ENCODE results near the gene SNCB. TPM values are rescaled to one million over a fixed set of nuclear protein-coding genes. Genes with fewer than 3 reads are reported as not detected.

SNCB gene
- total RNA-seq, 1 donor from 2014 or later = 0.43 TPM

DNA sequence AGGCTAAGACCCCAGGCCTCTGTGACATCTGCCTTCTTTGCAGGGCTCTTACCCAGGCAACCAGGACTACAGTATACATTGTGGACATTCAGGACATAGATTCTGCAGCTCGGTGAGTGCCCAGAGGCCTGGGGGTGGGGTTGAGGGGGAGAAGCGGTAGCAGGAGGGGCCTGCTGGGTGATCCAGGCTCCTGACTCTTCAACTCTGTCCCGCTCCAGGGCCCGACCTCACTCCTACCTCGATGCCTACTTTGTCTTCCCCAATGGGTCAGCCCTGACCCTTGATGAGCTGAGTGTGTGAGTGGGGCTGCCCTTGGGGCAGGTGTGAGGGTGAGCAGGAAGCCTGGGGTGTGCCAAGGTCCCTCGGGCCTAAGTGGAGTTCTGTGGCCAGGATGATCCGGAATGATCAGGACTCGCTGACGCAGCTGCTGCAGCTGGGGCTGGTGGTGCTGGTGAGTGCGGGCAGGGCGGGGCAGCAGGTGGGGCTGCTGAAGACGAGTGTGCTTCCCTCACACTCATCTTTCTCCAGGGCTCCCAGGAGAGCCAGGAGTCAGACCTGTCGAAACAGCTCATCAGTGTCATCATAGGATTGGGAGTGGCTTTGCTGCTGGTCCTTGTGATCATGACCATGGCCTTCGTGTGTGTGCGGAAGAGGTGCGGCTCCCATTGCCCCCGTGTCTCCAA is 40.2 kb downstream of the SNCB start:
- no peak for DNase-seq (ENCODE audit: low spot score)
- intact Hi-C loops (cut with DNase I) = no loop called here

DNA sequence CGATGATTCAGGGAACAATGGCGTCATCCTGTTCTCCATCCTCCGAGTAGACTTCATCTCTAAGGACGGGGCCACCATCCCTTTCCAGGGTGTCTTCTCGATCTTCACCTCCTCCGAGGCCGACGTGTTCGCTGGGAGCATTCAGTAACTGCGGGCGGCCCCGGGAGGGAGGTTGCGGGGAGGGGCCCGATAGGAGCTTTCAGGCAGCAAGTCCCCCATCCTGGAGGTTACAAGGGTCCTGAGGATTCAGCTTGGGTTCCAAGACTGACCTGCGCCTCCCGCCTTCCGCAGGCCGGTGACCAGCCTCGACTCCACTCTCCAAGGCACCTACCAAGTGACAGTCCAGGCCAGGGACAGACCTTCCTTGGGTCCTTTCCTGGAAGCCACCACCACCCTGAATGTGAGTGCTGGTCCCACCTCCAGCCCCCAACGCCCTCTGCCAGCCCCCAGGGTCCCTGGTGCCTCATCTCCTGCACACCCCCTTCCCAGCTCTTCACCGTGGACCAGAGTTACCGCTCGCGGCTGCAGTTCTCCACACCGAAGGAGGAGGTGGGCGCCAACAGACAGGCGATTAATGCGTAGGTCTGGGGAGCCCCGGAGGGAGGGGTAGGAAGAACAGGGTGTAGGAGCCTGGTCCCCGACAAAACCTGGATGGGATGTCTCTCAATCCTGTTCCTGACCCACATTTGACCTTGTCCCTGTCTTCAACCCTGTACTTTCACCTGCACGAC is 41.1 kb downstream of the SNCB start:
- intact Hi-C loops (cut with DNase I) = no loop called here
- DNase-seq (ENCODE audit: low spot score) = no peak

DNA sequence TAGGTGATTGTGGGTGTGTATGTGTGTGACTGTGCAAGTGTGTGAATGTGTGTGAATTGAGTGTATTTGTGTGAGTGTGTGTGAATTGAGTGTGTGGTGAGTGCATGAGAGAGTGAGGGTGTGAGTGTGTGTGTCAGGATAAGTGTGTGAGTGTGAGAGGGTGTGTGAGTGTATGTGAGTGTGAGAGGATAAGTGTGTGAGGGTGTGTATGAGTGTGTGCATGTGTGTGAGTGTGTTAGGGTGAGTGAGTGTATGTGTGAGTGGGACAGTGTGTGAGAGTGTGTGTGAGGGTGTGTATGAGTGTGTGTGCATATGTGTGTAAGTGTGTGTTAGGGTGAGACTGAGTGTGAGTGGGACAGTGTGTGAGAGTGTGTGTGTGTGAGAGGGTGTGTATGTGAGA is 42.0 kb downstream of the SNCB start:
- intact Hi-C loops (cut with DNase I) = no loop called here
- DNase-seq (ENCODE audit: low spot score) = no peak

DNA sequence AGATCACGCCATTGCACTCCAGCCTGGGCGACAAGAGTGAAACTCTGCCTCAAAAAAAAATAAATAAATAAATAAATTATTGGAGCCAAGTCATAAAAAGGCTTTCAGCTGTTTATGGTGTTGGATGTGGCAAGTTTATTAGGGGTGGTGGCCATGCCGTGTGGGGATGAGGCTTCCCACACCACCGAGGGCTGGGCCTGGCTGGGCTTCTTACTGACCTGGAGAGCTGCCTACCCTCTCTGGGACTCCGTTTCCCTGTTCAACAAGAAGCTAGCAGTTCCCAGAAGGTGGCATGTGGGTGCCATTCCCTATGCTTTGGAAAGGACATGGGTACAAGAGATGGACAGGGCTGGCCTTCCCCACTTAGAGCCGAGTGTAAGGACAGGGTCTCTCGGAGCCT is 42.9 kb downstream of the SNCB start:
- intact Hi-C loops (cut with DNase I) = no loop called here
- no peak for DNase-seq (ENCODE audit: low spot score)

DNA sequence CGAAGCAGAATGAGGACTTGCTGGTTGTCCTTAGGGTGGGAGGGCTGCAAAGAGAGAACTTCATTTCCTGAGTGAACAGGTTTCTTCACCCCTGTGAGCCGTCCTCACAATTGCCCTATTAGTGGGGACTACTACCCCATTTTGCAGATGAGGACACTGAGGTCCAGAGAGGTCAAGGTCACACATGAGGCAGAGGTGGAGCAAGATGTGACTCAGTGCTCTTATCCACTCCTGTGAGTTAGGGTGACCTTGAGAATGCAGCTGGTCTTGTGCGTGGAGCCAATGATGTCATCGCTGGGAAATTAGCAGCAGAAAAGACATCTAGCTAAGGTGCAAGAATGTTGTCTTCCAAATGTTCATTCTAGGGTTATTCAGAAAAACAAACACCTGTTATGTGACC is 47.3 kb downstream of the SNCB start:
- intact Hi-C loops (cut with DNase I) = no loop called here

DNA sequence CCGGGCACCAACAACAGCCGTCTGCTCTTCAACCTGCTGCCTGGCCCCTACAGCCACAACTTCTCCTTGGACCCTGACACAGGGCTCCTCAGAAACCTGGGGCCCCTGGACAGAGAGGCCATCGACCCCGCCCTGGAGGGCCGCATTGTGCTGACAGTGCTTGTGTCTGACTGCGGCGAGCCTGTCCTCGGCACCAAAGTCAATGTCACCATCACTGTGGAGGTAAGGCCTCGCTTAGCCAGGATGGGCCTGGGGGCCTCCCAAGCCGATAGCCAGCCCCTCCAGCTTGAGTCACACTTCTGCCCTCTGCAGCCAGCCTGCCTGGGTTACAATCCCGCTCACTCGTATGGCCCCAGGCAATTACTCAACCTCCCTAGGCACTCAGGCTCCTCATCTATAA is 49.0 kb downstream of the SNCB start:
- intact Hi-C loops (cut with DNase I) = no loop called here
- DNase-seq (ENCODE audit: low spot score) = no peak

More for the DNA sequence above, 47.3 kb downstream of the SNCB start:
- DNase-seq (ENCODE audit: low spot score) = no peak

DNA sequence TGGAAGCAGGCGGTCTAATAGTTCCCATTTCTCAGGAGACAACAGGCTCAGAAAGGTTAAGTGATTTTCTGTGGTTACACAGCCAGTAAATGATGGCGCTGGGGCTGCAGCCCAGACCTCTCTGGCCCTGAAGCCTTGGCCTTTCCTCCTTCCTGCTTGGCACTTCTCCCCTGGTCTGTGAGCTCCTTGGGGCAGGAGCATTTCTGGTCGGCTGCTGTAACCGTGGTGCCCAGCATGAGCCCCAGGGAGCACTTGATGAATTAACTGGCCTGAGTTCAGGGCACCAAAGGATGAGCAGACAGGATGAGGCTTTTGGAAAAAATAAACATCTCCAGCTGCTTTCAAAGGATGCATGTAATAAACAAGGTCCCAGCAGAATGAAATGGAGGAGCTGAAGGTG is 51.0 kb downstream of the SNCB start:
- DNase-seq (ENCODE audit: low spot score) = no peak
- intact Hi-C loops (cut with DNase I) = no loop called here

DNA sequence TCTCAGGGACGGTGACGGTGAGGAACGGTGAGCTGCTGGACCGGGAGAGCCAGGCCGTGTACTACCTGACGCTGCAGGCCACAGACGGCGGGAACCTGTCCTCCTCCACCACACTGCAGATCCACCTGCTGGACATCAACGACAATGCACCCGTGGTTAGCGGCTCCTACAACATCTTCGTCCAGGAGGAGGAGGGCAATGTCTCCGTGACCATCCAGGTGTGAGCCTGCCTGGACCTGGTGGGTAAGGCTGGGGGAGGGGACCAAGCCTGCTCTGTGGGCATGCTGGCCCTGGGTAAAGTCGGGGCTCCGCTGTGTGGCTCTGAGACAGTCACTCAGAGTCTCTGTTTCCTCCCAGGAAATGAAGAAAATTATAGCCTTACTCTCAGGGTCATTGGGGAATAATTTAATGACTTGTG is 51.9 kb downstream of the SNCB start:
- no peak for DNase-seq (ENCODE audit: low spot score)
- intact Hi-C loops (cut with DNase I) = no loop called here

DNA sequence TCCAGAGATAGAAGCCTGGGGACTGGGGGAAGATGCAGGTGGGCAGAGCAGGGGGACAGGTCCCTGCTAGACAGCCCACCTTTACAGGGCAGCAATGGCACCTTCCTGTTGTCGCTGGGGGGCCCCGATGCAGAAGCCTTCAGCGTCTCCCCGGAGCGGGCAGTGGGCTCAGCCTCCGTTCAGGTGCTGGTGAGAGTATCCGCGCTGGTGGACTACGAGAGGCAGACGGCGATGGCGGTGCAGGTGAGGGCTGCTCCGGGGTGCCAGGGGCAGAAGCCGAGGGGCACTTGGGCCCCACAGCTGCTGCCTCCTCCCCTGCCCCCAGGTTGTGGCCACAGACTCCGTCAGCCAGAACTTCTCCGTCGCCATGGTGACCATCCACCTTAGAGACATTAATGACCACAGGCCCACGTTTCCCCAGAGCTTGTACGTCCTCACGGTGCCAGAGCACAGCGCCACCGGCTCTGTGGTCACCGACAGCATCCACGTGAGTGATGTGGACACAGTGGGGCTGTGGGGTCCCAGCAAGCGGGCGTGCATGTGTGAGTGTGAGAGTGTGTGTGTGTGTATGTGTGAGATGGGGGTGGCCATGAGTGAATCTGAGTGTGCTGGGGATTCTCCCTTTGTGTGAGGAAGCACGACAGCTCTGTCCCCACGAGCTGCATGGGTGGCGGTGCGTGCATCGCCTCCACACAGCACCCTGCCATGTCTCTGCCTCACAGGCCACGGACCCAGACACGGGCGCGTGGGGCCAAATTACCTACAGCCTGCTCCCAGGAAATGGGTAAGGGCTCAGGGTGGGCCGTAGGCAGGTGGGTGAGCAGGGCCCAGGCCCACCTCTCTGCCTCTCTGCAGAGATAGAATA is 52.8 kb downstream of the SNCB start:
- intact Hi-C loops (cut with DNase I) = no loop called here
- DNase-seq (ENCODE audit: low spot score) = no peak

DNA sequence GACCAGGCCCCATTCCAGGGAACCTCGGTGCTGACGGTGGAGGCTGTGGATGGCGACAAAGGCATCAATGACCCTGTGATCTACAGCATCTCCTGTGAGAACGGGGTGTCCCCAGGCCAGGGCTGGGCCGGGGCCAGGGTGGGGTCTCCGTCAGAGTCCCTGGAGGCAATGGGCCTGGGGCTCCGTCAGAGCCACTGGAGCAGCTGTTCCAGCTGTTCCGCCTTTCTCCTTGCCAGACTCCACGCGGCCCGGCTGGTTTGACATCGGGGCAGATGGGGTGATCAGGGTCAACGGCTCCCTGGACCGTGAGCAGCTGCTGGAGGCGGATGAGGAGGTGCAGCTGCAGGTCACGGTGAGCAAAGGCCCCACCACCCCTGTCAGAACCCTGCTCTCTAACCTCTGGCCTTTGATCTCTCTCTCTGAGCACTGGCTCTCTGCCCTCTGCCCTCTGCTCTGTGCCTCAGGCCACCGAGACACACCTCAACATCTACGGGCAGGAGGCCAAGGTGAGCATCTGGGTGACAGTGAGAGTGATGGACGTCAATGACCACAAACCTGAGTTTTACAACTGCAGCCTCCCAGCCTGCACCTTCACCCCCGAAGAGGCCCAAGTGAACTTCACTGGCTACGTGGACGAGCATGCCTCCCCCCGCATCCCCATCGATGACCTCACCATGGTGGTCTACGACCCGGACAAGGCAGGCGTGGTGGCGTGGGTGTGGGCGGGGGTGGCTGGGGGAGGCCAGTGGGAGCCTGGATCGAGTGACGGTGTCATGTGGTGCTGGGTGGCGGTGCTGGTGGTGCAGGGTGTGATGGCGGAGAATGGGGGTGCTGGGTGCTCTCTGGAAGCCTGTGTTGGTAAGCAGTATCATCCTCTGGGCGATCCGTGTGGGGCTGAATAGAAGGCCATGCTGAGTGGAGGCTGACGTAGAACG is 54.6 kb downstream of the SNCB start:
- intact Hi-C loops (cut with DNase I) = no loop called here
- no peak for DNase-seq (ENCODE audit: low spot score)

DNA sequence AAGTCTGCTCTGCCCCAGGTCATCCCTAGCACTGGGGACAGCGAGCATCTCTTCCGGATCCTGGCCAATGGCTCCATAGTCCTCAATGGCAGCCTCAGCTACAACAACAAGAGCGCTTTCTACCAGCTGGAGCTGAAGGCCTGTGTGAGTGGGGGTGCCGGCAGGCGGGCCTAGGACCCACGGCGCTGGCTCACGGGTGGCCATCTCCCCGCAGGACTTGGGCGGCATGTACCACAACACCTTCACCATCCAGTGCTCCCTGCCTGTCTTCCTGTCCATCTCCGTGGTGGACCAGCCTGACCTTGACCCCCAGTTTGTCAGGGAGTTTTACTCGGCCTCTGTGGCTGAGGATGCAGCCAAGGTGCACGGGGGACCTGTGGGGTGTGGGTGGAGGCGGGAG is 55.3 kb downstream of the SNCB start:
- no peak for DNase-seq (ENCODE audit: low spot score)
- intact Hi-C loops (cut with DNase I) = no loop called here

DNA sequence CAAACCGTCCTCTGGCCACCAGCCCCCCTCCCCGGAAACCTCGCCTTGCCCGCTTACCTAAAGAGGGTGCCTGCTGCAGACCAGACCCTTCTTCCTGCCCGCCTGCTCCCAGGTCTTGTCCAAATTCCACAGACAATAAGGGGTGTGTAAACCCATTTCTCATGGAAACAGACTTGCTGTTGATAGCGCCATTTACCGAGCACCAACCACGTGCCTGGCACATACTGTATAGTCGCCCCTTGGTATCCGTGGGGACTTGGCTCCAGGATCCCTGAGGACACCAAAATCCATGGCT is 56.1 kb downstream of the SNCB start:
- no peak for DNase-seq (ENCODE audit: low spot score)
- intact Hi-C loops (cut with DNase I) = no loop called here

DNA sequence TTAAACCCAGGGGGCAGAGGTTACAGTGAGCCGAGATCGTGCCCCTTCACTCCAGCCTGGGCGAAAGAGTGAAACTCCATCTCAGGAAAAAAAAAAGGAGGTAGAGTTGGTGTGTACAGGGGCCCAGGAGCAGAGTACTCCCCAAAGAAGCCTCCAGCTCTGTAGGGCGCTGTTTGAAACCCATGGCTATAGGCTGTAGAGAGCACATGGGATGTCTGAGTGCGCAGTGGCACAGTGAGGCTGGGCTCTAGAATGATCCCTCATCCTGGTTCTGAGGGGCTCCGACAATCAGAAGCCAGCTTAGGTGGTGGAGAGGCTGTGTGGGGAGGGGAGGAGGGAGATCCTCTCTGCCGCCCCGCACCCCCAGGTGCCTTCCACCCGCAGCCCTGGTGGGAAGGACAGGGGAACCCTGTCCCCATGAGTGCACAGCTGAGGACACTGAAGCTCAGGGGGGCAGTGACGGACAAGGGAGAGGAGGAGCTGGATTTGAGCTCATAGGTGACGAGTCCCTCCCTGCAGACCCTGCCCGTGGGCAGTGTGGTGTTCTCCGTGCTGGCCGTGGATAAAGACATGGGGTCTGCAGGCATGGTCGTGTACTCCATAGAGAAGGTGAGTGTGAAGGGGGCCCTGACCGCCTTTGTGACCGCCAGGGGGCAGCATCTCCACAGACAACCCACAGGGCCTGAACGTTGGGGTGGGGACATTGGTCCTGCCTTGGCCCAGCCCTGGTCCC is 56.6 kb downstream of the SNCB start:
- intact Hi-C loops (cut with DNase I) = no loop called here
- DNase-seq (ENCODE audit: low spot score) = peak; percentile 88

Small RNA genes lying within 50 kb of the gene (microRNA-seq; reads per million reads assigned to microRNA genes)
- gene MIR4281 = not detected

Other genes starting within 250 kb of the SNCB start
- 22.5 TPM for gene NOP16, start 241.9 kb downstream of the SNCB start, total RNA-seq
- gene HIGD2A, start 241.8 kb downstream of the SNCB start, total RNA-seq = 266 TPM
- gene CLTB, start 214.0 kb downstream of the SNCB start, total RNA-seq = 252 TPM
- 15.9 TPM for gene FAF2, start 182.1 kb downstream of the SNCB start, total RNA-seq
- 25.4 TPM for gene RNF44, start 93.1 kb downstream of the SNCB start, total RNA-seq
- gene CDHR2, start 81.2 kb downstream of the SNCB start, total RNA-seq = 0.51 TPM
- gene GPRIN1, start 20.4 kb downstream of the SNCB start, total RNA-seq = 0.48 TPM
- not detected for gene EIF4E1B, start 141 bp upstream of the SNCB start, total RNA-seq
- 30.2 TPM for gene TSPAN17, start 16.9 kb upstream of the SNCB start, total RNA-seq
- gene UNC5A, start 180.0 kb upstream of the SNCB start, total RNA-seq = 0.05 TPM